Limb (tissue), 2 donors: Measurements from ENCODE around the gene PIP5K1C.
"Not testable (repeated sequence)": the region's sequence is repeated elsewhere in the genome, so short reads cannot be mapped to it uniquely, and the experiment has no call there.

Experiments used
- DNase-seq, 2 donors: peaks; one replicate each; pipeline ENCODE4 v3.0.0-alpha.2; 2016; ENCODE audit errors: extremely low spot score in 2 of 2

PIP5K1C gene

DNA sequence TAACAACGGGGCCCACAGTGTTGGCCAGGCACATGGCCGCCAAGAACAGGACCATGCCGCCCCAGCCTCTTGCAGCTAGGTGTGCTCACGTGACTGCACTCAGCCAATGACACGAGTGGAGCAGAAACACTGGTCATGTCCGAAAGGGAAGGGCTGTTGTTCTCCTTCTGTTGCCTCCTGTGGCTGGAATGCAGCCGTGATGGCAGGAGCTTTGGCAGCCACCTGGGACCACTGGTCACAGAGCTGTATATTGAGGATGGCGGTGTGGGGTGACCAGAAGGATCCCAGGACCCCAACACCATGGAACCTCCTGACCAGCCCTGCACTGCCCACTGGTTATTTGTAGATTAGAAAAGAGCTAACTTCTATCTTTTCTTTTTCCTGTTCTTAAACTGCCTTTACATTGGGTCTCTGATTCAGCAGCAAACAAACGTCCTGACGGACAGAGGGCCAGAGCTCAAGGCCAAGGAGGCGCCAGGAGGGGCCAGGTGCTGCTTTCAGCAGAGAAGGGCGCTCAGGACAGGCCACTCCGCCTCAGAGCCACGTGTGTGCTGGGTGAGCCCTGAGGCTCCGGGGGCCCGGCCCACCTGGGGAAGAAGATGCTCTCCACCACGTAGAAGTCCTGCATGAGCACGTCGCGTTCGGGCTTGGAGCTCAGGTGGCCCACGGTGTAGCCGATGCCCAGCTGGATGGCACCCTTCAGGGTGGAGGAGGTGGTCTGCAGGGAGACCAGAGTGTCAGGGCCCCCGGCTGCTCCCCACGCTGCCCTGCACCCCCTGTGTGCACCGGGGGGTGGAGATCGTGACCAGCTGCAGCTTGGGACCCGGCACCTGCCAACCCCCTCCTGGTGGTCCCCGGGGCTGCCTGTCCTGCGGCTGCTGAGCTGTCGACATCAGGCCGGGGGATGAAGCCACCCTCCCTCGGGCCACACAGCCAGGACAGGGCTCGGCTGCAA lies 38.7 kb downstream of the PIP5K1C start:
- no peak for DNase-seq

DNA sequence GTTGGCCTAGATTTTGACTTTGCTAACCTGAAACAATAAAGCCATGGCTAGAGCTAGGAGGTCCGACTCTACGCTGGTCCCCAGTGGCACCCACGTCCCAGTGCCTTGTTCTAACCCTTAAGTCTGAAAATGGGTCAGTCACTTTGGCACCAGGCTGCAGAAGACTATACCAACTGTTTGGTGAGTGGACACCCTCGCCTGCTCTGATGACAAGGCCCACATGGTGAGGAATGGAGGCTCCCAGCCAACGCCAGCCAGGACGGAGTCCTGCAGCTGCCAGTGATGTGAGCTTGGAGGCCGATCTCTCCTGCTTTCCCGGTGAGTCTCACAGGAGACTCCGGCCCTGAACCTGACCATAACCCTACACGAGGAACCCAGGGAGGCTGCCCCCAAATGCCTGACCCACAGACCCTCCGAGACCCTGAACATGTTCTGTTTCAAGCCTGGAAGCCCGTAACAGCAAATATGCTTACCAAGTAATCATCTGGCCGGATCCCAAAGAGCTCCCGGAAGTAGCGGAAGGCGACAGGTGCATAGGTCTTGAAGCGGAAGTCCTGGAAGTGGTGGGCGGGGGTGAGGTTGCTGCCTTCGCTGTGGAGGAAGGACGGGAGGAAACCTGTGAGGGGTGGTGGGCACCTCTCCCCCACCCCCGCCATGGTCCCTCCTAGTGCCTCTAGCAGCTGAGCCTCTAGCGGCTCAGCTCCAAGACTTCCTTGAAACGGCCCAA lies 39.6 kb downstream of the PIP5K1C start:
- no peak for DNase-seq

DNA sequence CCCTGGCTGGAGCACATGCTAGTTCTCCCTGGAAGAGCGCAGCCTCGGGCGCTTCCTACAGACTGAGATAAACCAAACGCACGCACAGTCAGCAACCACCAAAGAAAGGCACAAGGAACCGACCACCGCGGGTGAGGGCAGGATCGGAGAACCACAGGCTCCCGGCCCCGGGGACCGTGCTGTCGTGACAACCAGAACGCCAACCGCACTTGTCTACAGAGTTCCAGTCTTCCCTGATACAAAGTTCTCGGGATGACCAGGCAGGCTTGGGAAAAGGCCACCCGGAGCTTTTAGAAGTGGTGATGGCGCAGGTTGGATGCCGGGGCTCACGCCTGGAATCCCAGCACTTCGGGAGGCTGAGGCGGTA lies 40.5 kb downstream of the PIP5K1C start:
- no peak for DNase-seq

DNA sequence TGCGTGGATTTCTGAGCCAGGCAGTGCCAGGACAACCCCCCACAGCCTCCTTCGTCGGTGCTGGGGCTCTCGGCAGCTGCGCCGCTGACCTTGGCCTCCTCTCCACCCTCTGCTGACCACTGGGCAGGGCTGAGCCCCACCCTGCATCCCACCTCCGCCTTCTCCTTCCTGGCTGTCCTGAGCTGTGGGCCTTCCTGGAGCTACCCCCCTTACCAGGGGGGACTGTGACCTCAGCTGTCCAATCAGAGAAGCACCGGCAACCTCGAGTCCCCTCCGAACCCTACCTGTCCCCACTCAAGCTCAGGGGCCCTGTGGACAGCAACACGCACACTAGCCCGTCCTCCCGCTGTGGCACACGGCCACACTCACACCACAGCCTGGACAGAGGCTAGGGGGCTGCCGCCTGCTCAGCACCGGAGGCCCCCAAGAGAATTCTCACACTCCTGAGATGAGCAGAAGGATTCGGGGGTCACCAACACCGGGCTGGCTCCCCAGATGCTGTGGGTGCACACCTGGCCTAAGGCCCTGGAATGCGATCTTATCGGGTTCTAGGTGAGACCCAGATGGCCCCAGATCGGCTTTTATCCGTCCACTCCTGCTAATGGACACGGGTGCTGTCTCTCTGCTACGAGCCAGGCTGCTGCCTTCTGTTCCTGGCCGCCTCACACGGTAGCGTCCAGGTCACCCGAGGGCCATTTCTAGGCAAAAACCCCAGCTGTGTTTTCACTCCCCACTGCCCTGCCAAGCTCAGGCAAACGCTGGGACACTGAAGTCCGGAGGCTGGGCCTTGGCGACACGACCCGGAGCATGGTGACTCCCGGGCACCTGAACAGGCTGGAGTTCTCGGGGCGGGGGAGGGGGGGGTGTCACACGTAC lies 41.2 kb downstream of the PIP5K1C start:
- no peak for DNase-seq

DNA sequence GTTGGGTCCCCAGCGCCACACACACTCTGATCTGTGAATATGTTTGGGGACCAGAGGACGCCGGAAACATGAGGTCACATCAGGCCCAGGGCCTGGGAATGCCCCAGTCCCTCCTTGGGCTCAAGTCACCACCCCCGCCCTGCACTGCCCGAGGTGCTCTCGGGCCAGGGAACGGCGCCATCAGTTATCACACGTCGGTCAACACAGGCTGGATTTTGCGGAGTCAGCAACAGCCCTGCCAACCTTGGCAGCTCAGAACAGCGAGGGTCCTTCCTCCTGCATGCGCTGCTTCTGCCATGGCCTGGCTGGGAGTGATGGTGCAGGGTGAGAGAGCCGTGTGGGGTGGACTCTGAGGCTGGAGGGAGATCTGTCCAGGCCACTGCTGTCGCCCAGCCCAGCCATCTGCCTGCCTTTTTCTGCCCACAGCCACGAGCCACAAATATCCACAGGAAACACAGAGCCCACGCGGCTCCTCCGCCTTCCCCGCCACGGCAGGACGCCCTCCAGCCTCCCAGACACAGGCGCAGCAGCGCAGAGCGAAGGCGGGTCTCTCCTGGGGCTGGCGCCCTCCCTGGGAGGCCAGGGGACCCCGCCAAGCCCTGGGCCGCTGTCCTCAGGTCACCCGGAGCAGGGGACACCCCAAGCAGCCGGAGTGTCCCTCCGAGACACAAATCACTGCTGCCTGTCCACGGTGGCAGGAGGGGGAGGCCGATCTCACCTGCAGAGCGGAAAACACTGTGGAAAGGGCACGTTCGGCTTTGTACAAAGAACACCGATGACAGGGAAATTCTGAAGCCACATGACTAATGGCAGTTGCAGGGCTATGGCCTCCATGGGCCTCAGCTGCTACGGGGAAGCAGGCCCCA lies 42.0 kb downstream of the PIP5K1C start:
- no peak for DNase-seq

DNA sequence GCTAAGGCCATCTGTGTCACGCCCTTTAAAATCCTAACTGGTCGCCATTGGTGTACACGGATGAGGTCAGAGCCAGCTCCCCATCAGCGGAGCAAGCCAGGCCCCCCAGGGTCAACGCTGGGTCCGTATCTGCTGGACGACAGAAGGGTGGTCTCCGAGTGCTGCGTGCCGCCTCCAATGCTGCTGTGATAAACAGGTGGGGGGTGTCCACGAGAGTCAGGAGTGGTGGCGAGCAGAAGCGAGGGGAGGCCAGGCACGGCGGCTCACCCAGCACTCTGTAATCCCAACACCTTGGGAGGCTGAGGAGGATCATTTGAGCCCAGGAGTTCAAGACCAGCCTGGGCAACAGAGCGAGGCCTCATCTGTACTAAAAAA lies 42.9 kb downstream of the PIP5K1C start:
- no peak for DNase-seq

DNA sequence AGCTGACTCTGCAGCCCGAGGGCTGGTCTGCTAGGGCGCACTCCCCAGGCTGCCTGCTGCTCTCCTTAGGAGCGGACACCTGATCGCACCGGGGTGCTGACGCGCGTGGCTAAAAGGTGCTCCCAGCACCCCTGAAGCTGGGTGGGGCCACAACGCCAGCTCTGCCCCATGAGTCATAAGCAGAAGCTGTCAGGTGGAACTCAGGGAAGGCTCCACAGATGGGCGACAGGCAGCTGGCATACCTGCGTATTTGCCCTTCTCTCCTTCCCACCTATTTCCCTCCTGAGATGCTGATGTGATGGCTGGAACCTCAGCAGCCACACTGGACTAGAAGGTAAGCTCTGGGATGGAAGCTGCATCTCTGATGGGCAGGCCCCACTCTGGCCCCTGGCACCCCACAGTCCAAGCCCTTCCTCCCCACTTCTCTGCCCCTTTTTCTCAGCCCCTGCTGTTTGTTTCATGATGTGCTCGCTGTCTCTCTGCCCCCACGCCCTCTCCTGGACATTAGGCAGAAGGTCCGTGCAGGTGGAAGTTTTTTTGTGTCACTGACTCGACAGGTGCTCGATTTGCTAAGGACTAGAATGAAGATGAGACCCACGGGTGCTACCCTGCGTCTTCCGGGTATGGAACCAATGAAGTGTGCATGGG lies 43.4 kb downstream of the PIP5K1C start:
- no peak for DNase-seq

DNA sequence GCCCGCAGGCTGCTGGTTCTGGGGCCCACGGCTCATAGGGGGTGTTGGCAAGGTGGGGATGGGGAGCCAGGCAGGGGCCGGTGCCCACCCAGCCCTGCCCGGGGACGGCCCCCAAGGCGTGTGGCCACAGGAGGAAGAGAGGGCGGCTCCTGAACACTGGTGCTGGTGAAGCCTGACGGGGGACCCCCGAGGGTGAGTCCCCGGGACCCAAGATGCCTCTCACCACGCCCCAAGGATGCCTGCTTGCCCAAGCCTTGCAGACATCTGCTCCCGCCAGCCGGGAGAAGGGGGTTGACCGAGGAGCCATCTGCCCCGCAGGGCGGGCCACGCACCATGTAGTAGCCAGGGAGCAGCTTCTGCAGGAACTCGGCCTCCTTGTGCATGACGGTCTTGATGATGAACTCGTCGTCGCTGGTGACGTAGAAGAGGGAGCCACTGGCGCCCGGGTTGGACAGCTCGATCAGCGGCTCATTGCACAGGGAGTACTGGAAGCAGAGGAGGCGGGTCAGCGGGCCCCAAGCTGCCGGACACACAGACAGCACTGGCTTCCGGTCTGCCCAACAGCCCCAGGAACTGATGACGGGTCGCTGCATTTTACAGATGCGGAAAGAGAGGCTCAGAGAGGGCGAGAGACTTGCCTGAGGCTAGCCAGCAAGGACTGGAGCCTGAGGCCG lies 44.1 kb downstream of the PIP5K1C start:
- no peak for DNase-seq

DNA sequence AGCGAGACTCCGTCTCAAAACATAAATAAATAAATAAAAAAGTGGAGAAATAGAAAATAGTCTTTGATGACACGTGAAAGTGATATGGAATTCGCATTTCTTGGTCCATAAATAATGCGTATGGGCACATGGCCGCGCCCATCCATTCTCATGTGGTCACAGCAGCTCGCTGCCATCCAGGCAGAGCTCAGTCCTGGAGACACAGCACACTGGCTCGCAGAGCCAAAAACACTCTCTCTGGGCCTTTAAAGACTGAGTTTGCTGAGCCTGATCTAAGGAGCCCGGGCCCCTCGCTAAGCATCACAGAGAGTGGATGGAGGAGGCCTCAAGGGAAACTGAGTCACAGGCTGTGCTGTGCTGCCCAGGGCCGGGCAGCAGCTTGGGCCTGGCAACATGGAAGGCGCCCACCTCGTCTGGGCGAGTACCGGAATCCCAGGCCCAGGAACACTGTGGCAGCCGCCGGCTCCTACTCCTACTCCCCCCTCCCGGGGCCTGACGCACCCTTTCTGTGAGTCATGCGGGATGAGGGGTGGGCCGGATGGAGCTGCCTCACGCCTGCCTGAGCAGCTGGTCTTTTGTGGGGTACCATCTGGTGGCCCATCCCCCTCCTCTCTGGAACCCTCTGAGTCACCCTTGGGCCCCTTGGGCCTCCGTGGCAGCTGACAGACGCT lies 44.7 kb downstream of the PIP5K1C start:
- peak; percentile 26 to 64 for DNase-seq

DNA sequence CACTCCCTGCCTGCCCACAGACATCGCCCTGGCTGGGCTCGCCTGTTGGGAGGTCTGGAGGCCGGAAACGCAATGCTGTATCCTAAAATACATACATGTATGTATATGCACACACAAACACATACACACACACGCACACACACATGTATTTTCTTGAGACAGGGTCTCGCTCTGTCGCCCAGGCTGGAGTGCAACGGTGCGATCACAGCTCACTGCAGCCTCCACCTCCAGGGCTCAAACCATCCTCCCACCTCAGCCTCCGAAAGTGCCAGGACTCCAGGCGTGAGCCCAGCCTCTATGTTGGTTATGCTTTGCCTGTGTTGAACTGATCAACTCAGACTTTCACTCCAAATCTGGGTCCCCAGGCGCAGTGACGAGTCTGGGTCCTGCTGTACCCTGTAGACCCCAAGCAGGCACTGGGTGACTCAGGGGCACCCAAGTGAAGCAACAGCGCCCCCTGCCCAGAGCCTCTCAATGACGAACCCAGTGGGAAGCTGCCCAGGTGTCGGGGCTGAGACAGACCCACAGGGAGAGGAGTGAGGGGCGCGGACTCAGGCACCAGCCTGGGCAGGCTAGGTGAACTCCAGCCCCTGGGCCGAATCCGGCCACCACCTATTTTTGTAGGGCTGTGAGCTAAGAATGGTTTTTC lies 46.3 kb downstream of the PIP5K1C start:
- DNase-seq: no peak

DNA sequence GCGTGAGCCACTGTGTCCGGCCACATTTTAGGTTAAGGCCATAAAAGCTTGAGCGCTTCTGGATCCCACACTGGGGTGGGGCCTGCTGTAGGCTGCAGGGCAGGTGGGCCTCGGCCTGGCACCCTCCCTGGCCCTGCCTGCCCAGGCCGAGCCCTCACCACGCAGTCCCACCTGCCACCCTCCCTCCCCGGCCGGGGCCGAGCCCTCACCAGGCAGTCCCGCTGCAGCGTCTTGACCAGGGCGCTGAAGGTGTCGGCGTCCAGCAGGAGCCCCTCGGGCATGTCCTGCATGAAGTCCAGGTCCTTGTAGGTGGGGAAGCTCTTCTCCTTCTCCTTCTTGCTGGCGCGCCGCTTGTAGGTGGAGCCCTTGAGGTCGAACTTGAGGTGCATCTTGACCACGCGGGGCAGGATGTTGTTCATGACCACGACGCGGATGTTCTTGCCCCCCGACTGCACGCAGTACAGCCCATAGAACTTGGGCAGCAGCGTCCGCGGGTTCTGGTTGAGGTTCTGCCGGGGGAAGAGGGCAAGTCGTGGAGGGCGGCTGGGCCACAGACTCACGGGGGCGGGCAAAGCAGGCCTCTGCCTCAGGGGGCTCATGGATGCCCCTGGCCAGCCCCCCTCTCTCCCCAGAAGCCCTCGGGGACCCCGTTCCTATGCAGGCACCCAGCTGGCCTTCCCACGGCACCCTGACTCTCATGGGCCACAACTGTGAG lies 47.0 kb downstream of the PIP5K1C start:
- DNase-seq: no peak

DNA sequence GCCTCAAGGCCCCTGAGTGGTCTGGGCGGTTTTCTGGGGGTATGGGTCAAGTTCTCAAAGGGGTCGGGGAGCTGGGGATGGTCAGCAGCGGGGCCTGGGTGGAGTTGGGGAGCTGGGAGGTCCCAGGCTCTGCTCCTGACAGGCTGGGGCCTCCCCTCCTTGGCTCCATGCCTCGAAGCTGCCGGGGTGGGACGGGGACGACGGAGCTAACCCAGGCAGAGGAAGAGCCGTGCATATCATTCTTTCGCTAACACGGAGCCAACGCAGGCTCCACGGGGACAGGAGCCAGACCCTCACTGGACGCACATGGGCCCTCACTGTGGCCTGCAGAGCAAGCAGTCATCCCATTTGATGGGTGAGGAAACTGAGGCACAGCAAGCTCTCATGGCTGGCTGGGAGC lies 47.8 kb downstream of the PIP5K1C start:
- no peak for DNase-seq

DNA sequence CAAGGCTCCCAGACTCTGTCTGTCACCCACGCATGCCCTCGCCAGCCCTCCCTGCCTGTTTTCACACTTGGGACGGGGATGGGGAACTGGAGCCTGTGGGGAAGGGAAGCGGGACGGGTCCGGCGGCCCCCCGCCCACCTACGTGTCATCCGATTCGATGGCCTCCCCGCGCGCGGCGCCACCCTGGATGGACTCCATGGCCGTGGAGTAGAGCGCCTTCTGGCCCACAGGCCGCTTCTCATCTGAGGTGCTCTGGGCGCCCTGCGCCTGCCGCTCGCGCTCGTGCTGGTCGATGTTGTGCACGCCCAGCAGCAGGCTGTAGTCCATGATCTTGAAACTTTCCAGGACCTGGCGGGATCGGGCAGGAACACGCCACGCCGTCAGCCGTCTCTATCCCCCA lies 48.6 kb downstream of the PIP5K1C start:
- no peak for DNase-seq

DNA sequence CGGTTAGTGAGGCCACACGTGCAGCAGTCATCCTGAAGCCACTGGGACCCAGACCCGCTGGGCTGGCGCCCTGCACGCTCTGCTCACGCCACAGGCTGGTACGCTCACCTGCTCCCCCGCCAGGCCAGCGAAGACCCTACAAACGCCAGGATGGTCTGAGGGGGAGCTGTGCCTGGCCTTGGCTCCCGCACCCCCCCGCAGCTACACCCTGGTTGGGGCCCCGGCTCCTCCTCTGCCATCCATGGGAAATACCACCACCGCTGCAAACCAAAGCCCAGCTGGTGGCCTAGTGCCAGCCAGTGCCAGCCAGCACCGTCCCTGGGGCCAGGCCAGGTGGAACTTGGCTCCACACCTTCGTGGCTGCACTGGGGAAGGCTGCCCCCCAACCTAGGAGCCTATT lies 50.4 kb downstream of the PIP5K1C start:
- DNase-seq: no peak

DNA sequence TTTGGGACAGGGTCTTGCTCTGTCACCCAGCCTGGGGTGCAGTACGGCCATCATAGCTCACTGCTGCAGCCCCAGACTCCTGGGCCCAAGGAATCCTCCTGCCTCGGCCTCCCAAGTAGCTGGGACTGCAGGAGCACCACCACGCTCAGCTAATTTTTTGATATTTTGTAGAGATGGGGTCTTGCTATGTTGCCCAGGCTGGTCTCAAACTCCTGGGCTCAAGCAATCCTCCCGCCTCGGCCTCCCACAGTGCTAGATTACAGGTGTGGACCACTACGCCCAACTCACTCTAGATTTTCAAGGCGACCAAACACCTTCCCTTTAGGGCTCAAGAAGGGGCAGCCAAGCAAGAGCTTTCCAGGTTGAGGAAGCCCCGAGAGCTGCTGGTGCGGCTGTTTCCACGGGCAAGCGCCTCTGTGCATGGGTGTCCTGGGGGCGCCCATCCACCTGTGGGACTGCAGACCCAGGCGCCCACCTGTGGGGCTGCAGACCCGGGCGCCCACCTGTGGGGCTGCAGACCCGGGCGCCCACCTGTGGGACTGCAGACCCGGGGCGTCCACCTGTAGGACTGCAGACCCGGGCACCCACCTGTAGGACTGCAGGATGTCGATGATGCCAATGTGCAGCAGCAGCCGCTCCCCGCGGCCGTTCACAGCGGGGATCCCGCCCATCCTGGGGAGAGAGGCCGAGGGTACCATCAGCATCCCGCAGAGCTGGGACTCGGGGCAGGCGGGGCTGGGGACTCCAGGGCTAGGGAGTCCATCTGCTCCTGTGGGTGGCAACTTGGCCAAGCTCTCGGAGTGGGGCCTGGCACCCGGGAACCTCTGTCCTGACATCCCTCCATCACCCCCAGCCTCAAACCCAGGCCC lies 52.0 kb downstream of the PIP5K1C start:
- no peak for DNase-seq

DNA sequence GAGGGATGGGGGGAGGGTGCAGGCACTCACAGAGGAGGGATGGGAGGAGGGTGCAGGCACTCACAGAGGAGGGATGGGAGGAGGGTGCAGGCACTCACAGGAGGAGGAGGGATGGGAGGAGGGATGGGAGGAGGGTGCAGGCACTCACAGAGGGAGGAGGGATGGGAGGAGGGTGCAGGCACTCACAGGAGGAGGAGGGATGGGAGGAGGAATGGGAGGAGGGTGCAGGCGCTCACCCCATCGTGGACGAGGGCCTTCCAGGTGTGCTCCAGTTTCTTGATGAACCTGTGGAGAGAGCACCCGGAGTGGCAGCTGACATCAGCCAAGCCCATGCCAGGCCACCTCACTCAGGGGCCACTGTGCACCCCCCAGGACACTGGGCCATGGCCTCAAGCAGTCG lies 53.2 kb downstream of the PIP5K1C start:
- DNase-seq: not testable (repeated sequence)
